Transverse colon (tissue), 4 donors: ENCODE data around the gene ANAPC4.

ENCODE experiments used
- EP300 ChIP-seq: sonication (generic); formaldehyde crosslinking; IDR thresholded peaks from one replicate; pipeline ENCODE4 v1.6.1; 2017; ENCODE audit warnings: antibody characterized with exemption, low read depth
- POLR2A ChIP-seq: fragments of 450-650 bp; IDR thresholded peaks from one replicate; pipeline ENCODE4 v1.6.1; 2016; ENCODE audit warnings: antibody characterized with exemption, mild to moderate bottlenecking, moderate library complexity
- POLR2AphosphoS5 ChIP-seq, 3 donors: sonication (generic); formaldehyde crosslinking; IDR thresholded peaks; one replicate each; pipeline ENCODE4 v1.6.1; 2016; ENCODE audit warnings: antibody characterized with exemption in 3 of 3
- TF ChIP-seq, protein P1 (sequence below), 5 experiments: fragments of 200-600 bp in 3 of 5; fragments of 450-650 bp in 2 of 5; sonication (generic) in 3 of 5; IDR thresholded peaks; 1 replicate in 2 of 5; 2 replicates in 3 of 5; pipeline ENCODE4 v1.5.1; 2016 to 2017; ENCODE audit warnings: antibody characterized with exemption in 5 of 5, inconsistent platforms in 3 of 5, mild to moderate bottlenecking in 2 of 5, moderate library complexity in 1 of 5

DNA sequence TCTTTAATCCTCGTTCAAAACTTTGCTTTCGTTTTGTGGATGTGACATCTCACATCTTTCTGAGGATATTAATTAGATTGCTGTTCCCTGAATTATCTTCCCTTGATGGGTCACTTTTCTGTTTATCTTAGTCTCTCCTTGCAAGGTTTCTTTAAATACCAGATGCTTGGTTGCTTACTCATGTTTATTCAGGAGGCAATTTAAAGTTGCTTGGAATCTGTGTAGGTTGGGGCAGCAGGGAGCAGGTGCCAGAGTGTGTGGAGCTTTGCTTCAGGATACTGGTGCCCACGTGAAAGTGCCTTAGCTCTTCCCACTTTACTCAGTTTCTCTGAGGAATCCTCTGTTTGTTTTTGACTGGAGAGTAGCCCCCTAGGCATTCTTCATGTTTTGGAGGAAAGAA, 24.0 kb downstream of the ANAPC4 start:
- TF ChIP-seq, protein P1, sequence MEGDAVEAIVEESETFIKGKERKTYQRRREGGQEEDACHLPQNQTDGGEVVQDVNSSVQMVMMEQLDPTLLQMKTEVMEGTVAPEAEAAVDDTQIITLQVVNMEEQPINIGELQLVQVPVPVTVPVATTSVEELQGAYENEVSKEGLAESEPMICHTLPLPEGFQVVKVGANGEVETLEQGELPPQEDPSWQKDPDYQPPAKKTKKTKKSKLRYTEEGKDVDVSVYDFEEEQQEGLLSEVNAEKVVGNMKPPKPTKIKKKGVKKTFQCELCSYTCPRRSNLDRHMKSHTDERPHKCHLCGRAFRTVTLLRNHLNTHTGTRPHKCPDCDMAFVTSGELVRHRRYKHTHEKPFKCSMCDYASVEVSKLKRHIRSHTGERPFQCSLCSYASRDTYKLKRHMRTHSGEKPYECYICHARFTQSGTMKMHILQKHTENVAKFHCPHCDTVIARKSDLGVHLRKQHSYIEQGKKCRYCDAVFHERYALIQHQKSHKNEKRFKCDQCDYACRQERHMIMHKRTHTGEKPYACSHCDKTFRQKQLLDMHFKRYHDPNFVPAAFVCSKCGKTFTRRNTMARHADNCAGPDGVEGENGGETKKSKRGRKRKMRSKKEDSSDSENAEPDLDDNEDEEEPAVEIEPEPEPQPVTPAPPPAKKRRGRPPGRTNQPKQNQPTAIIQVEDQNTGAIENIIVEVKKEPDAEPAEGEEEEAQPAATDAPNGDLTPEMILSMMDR (IDR thresholded peaks at IDR 0.05): no peak
- TF ChIP-seq POLR2AphosphoS5 (IDR thresholded peaks at IDR 0.05): no peak
- no peak for TF ChIP-seq POLR2A
- no peak for TF ChIP-seq EP300
